Measurements from ENCODE around the gene MDM2.
A peak's percentile ranks its signal among the peaks of the same experiment; 100 is the strongest.

MDM2 gene

GRCh38 chr12:68807576-68808387 lies at the start of gene MDM2:
Gene MDM2 (plus strand): TSS chr12:68808177. CDS start chr12:68808478, 301 bp downstream.
- DNase-seq = peak; percentile 88

DNA sequence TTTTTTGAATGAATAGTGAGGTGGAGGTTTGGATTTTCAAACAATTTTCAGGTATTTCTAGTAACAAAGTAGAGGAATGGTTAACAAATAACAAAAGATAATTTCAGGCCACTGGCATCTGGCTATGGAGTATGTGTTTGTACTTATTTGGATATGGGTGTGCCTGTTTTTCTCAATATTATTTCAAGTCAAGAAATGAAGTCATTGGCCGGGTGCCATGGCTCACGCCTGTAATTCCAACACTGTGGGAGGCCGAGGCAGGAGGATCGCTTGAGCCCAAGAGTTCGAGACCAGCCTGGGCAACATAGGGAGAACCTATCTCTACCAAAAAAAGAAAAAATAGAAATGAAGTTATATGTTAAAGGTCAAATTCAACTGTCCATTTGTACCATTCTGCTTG lies 48.1 kb upstream of the MDM2 start:
- DNase-seq = no peak

GRCh38 chr12:68760806-68761441 lies 47.1 kb upstream of the MDM2 start:
- DNase-seq = no peak

- no peak for DNase-seq
Observed at GRCh38 chr12:68761442-68761812, 46.5 kb upstream of the MDM2 start.

DNA sequence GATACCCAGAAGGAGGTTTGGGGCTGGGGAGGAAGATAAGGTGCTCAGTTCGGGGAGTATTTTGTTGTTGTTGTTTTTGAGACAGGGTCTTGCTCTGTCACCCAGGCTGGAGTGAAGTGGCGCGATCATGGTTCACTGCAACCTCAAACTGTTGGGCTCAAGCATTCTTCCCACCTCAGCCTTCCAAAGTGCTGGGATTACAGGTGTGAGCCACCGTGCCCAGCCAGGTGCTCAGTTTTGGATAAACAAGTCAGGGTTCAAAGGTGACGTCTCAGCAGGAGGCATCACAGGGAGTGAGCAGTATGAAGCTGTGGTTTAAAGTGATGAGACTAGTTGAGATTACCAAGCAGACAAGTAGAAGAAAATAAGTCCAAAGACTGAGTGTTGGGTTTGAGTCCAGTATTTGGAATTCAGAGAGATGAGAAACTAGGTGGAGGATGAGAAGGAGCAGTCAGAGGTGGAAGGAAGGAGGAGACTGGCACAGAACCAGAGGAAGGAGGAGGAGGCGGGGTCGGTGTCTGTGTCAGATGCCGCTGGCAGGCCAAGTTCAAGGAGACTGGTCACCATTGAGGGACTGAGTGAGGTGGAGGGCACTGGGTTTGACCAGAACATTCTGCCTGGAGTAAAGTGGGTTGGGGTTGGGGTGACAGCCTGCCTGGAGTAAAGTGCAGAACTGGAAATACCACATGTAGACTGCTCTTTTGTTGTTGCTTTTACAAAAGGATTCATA lies 45.9 kb upstream of the MDM2 start:
- no peak for DNase-seq

GRCh38 chr12:68762691-68763090 lies 45.3 kb upstream of the MDM2 start:
- no peak for DNase-seq

DNA sequence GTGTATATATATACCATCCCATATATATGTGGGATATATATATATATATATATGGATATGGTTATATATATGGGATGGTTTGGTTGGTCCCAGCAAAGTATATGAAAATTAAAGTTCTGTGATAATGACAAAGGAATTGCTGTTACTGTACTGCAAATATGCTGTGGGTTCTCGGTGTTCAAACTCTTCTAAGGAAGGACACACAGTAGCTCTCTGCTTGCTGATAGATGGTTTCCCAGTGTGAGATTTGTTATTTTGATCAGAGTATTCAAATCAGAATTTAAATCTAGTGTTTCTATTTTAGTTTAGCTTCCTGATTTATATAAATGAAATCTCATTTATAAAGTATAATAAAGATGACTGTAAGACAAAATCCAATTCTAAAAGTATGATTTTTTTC lies 42.3 kb upstream of the MDM2 start:
- DNase-seq = no peak

GRCh38 chr12:68766646-68767045 lies 41.3 kb upstream of the MDM2 start:
- no peak for DNase-seq

DNA sequence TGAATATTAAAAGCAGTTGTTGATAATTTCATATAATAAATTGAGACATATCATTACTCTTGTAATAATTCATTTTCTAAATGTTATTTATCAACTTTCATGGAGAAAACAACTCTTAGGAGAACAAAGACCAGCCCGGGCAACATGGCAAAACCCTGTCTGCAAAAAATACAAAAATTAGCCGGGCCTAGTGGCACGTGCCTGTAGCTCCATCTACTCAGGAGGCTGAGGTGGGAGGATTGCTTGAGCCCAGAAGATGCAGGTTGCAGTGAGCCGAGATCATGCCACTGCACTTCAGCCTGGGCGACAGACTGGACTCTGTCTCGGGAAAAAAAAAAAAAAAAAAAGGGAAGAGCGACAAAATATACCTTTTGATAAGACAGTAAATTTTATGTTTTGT lies 40.8 kb upstream of the MDM2 start:
- no peak for DNase-seq

DNA sequence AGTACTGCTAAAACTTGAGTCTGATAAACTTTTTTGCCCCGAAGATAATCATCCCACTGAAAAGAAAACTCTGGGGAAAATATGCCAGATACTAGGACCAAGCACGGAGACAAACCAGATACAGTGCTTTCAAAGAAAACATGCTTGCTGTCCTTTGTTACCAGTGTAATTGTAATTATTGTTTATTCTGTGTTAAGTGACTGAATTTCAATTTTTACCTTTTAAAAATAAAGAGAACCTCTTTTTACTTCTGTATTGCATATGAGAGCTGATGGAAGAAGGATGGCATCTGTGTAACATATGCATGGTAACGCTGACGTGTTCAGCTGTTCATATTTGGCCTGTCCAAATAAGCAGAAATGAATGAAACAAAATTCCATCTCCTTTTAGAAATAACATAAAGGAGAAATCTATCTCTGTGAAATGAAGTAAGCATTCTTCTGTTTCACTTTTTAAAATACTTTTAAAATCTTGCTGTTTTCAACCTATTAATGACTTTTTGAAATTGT lies 39.5 kb upstream of the MDM2 start:
- DNase-seq = no peak

- DNase-seq = no peak
Observed at GRCh38 chr12:68769941-68770340, 38.0 kb upstream of the MDM2 start.

DNA sequence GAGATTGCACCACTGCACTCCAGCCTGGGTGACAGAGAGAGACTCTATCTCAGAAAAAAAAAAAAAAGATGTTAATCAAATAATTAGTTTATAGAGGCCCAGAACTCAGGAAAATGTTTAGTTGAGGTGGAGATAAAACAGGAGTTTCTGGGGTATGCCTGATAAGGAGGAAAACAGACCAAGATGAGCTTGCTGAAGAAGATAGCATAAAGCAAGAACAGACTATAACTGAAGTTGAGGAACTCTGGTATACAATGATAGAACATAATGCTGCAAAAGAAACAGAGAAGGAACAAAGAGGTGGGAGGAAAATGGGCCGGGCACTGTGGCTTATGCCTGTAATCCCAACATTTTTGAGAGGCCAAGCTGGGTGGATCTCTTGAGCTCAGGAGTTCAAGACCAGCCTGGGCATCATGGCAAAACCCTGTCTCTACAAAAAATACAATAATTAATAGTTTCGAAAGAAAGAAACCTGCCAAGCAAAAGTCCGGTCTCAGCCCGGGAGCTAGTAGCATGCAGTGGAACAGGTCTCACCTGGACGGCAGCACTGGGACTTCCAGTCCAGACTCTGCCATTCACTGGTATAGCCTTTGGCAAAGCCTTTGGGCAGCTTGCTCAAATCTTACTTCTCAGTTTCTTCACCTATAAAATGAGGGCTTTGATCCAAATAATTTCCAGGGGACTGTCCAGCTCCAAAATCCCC lies 36.6 kb upstream of the MDM2 start:
- DNase-seq = no peak

- DNase-seq = no peak
Observed at GRCh38 chr12:68772714-68773113, 35.3 kb upstream of the MDM2 start.

- DNase-seq = no peak
Observed at GRCh38 chr12:68773582-68773981, 34.4 kb upstream of the MDM2 start.

DNA sequence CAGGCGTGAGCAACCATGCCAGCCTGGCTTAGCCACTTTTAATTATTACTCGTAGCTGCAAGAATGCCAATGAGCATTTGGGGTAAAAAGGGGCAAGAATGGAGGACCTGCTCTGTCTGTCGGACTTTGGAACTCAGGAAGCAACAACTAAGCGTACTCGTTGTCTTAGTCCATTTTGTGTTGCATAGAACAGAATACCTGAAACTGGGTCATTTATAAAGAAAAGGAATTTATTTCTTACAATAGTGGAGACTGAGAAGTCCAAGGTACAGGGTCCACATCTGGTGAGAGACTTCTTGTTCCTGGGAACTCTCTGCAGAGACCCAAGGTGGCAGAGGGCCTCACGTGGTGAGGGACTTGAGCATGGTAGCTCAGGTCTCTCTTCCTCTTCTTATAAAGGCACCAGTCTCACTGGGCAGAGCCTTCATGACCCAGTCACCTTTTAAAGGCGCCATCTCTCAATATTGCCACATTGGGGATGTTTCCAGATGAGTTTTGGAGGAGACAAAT lies 32.8 kb upstream of the MDM2 start:
- DNase-seq = no peak

DNA sequence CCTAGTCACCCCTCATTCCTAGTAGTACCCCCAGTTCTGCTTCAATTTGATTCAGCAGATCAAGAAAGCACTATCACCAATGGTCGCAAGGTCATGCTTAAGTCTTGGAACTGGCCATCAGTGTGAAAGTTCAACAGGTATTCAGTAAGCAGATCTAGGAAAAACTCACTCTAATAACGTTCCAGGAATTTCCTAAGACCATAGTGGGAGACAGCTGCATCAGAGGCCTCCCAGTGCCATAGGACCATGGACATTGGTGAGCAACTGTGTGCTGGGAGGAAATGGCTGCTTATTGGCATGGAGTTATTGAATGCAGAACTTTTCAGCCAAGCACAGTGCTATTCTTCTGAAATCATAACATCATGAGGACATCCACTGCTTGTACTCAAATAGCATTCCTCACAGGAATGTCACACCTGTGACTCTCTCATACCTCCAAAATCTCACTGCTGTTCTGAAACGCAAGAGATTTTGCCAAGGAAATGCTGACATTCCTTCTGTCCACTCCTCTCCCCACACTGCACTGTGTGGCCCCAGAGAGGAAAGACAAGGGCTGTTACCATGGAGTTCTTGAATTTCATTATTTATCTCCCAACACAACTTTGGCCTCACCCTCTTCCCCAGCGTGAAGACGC lies 30.9 kb upstream of the MDM2 start:
- no peak for DNase-seq

GRCh38 chr12:68779280-68779679 lies 28.7 kb upstream of the MDM2 start:
- no peak for DNase-seq

- no peak for DNase-seq
Observed at GRCh38 chr12:68780731-68781130, 27.2 kb upstream of the MDM2 start.

DNA sequence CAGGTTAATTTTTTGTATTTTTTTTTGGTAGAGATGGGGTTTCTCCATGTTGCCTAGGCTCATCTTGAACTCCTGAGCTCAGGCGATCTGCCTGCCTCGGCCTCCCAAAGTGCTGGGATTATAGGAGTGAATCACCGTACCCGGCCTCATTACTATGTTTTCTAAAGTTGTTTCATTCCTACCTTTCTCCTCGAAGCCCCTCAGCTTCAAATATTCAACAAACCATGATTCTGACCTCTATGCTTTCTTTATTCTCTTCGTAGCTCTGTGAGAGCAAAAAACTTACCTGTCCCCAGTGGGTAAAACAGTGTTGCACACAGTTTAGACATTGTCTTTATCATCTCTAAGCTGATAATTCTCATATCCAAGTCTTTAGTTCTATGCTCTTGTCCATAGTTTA lies 26.2 kb upstream of the MDM2 start:
- no peak for DNase-seq

DNA sequence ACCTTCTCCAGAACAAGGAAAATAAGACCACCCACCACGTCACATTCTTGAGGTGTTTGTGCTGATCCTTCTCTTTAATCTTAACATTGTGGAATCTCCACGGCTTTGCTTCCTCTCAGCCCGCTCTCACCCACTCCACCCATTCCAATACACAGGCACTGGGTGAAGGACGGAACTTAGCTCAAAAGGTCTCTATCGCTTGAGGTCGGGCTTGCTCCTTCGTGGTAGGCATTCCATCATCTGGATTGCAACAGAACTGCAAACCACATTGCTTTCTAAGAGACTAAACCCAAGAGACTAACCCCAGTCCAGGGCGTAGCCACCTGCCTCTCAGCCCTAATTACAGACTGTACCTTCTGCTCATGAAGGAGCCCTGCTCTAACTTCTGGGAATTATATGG lies 24.0 kb upstream of the MDM2 start:
- no peak for DNase-seq

DNA sequence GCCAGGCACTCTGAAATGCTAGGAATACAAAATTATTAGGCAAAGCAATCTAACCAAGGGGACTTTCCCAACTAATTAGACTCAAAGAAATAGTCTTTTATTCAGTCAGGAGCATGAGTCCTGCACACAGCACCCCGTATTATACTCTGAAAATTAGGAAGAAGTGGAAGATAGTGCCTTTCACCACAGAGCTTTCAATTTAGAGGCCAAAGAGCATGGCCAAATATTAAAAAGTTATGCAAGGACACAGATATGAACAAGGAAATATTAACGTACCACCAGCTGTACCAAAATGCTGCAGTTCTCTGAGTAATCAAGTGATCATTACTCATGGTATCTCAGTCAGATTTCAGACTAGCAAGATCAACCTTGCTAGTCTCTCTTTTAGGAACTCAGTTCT lies 22.6 kb upstream of the MDM2 start:
- no peak for DNase-seq

DNA sequence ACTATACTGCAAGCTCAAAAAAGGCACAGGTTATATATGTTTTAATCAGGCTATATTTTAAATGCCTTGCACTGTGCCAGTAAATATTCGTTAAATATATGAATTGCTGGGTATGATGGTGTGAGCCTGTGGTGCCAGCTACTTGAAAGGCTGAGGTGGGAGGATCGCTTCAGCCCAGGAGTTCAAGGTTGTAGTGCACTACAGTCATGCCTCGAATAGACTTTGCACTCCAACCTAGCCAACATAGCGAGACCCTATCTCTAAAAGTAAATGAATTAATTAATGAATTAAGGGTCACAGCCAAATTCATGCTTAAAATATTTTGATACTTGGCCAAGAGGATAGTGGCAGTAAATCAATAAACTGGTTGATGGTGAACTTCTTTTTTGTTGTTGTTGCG lies 22.2 kb upstream of the MDM2 start:
- no peak for DNase-seq

- DNase-seq = no peak
Observed at GRCh38 chr12:68786929-68787328, 21.0 kb upstream of the MDM2 start.
